Skeletal muscle satellite cell (primary cell): Measurements from ENCODE around the gene PRKACA.
A peak's percentile ranks its signal among the peaks of the same experiment; 100 is the strongest.

Experiments used
- H3K27me3 ChIP-seq: 2 replicates; pipeline ENCODE4 v1.7.0; 2013; ENCODE audit warnings: low read length; ENCODE audit not compliant: control insufficient read depth, insufficient read depth
- H3K36me3 ChIP-seq: 2 replicates; pipeline ENCODE4 v1.7.0; 2013; ENCODE audit warnings: mild to moderate bottlenecking, control low read depth, low read length; ENCODE audit not compliant: insufficient read depth
- H3K4me1 ChIP-seq: 2 replicates; pipeline ENCODE4 v1.7.0; 2013; ENCODE audit warnings: low read length; ENCODE audit not compliant: control insufficient read depth, insufficient read depth
- H3K4me2 ChIP-seq: 2 replicates; pipeline ENCODE4 v1.7.0; 2013; ENCODE audit warnings: mild to moderate bottlenecking, low read length
- H3K4me3 ChIP-seq: 2 replicates; pipeline ENCODE4 v1.7.0; 2013; ENCODE audit warnings: low read length
- H3K9ac ChIP-seq: 2 replicates; pipeline ENCODE4 v1.7.0; 2013; ENCODE audit warnings: mild to moderate bottlenecking, low read depth, low read length, moderate library complexity
- H3K9me3 ChIP-seq: replicated peaks from 2 replicates; pipeline ENCODE4 v1.7.0; 2013; ENCODE audit warnings: mild to moderate bottlenecking, control low read depth, low read length

Gene PRKACA

GRCh38 chr19:14112809-14113385, 4.7 kb downstream of the PRKACA start:
- H3K36me3 ChIP-seq: no peaks in the 10 kb centered on the region
- no peaks in the 10 kb centered on the region for H3K27me3 ChIP-seq
- H3K4me1 ChIP-seq: peaks cover 35% of the 10 kb centered on the region
- no peaks in the 10 kb centered on the region for H3K9me3 ChIP-seq
- H3K4me3 ChIP-seq: peak overlapping the region; percentile 38
- H3K9ac ChIP-seq: peak overlapping the region; percentile 65
- peak overlapping the region; percentile 75 for H3K4me2 ChIP-seq

GRCh38 chr19:14112051-14112808, 5.3 kb downstream of the PRKACA start:
- H3K36me3 ChIP-seq: no peaks in the 10 kb centered on the region
- peak overlapping the region; percentile 38 for H3K4me3 ChIP-seq
- no peaks in the 10 kb centered on the region for H3K9me3 ChIP-seq
- peak overlapping the region; percentile 65 for H3K9ac ChIP-seq
- peaks cover 42% of the 10 kb centered on the region for H3K4me1 ChIP-seq
- peak overlapping the region; percentile 75 for H3K4me2 ChIP-seq
- no peaks in the 10 kb centered on the region for H3K27me3 ChIP-seq

- Histone ChIP-seq H3K36me3 (no peaks in the 10 kb centered on the region), H3K27me3 (no peaks in the 10 kb centered on the region), H3K9ac (no peak overlapping the region), H3K4me1 (peaks cover 40% of the 10 kb centered on the region), H3K4me3 (no peak overlapping the region), H3K9me3 (no peaks in the 10 kb centered on the region), H3K4me2 (no peak overlapping the region)
These were observed 6.1 kb downstream of the PRKACA start for GRCh38 chr19:14111486-14111885.

- no peaks in the 10 kb centered on the region for H3K27me3 ChIP-seq
- no peak overlapping the region for H3K9ac ChIP-seq
- no peak overlapping the region for H3K4me3 ChIP-seq
- H3K36me3 ChIP-seq: no peaks in the 10 kb centered on the region
- no peaks in the 10 kb centered on the region for H3K9me3 ChIP-seq
- H3K4me2 ChIP-seq: no peak overlapping the region
- peaks cover 31% of the 10 kb centered on the region for H3K4me1 ChIP-seq
These were observed 6.9 kb downstream of the PRKACA start for GRCh38 chr19:14110650-14111049.

GRCh38 chr19:14107581-14108461, 9.7 kb downstream of the PRKACA start:
- Histone ChIP-seq H3K4me3 (no peak overlapping the region), H3K27me3 (no peaks in the 10 kb centered on the region), H3K9me3 (no peaks in the 10 kb centered on the region), H3K4me2 (no peak overlapping the region), H3K4me1 (peaks cover 17% of the 10 kb centered on the region), H3K36me3 (peaks cover 7% of the 10 kb centered on the region), H3K9ac (peak overlapping the region; percentile 9)

- H3K4me2 ChIP-seq: no peak overlapping the region
- peaks cover 16% of the 10 kb centered on the region for H3K36me3 ChIP-seq
- no peaks in the 10 kb centered on the region for H3K9me3 ChIP-seq
- no peaks in the 10 kb centered on the region for H3K27me3 ChIP-seq
- no peak overlapping the region for H3K9ac ChIP-seq
- no peak overlapping the region for H3K4me3 ChIP-seq
- H3K4me1 ChIP-seq: peaks cover 11% of the 10 kb centered on the region
These were observed 10.7 kb downstream of the PRKACA start for GRCh38 chr19:14106840-14107239.

GRCh38 chr19:14105680-14106079, 11.9 kb downstream of the PRKACA start:
- H3K9me3 ChIP-seq: no peaks in the 10 kb centered on the region
- no peak overlapping the region for H3K9ac ChIP-seq
- no peak overlapping the region for H3K4me2 ChIP-seq
- H3K27me3 ChIP-seq: no peaks in the 10 kb centered on the region
- peaks cover 23% of the 10 kb centered on the region for H3K36me3 ChIP-seq
- H3K4me3 ChIP-seq: no peak overlapping the region
- H3K4me1 ChIP-seq: peaks cover 11% of the 10 kb centered on the region

- no peak overlapping the region for H3K4me2 ChIP-seq
- H3K36me3 ChIP-seq: peaks cover 27% of the 10 kb centered on the region
These were observed 14.3 kb downstream of the PRKACA start for GRCh38 chr19:14103310-14103709.

GRCh38 chr19:14102756-14103155, 14.8 kb downstream of the PRKACA start:
- no peaks in the 10 kb centered on the region for H3K27me3 ChIP-seq
- H3K9ac ChIP-seq: no peak overlapping the region
- H3K9me3 ChIP-seq: no peaks in the 10 kb centered on the region
- peaks cover 31% of the 10 kb centered on the region for H3K36me3 ChIP-seq
- no peak overlapping the region for H3K4me3 ChIP-seq
- H3K4me1 ChIP-seq: peaks cover 6% of the 10 kb centered on the region
- no peak overlapping the region for H3K4me2 ChIP-seq

More at GRCh38 chr19:14103310-14103709, 14.3 kb downstream of the PRKACA start:
- Histone ChIP-seq H3K9ac (no peak overlapping the region), H3K9me3 (no peaks in the 10 kb centered on the region), H3K4me1 (peaks cover 11% of the 10 kb centered on the region), H3K4me3 (no peak overlapping the region), H3K27me3 (no peaks in the 10 kb centered on the region)

- Histone ChIP-seq H3K36me3 (peaks cover 37% of the 10 kb centered on the region), H3K4me3 (no peak overlapping the region), H3K9ac (no peak overlapping the region), H3K4me2 (no peak overlapping the region), H3K27me3 (no peaks in the 10 kb centered on the region), H3K4me1 (peaks cover under 1% of the 10 kb centered on the region), H3K9me3 (no peaks in the 10 kb centered on the region)
These were observed 15.4 kb downstream of the PRKACA start for GRCh38 chr19:14102102-14102696.

- Histone ChIP-seq H3K27me3 (no peaks in the 10 kb centered on the region), H3K4me2 (no peak overlapping the region), H3K36me3 (peaks cover 47% of the 10 kb centered on the region), H3K9ac (no peak overlapping the region), H3K9me3 (no peaks in the 10 kb centered on the region), H3K4me1 (no peaks in the 10 kb centered on the region), H3K4me3 (no peak overlapping the region)
These were observed 16.5 kb downstream of the PRKACA start for GRCh38 chr19:14101003-14101545.
